MM.1S (cell line): Measurements from ENCODE around the gene SNORC.

ENCODE experiments used
- EZH2 ChIP-seq: fragments of 300-600 bp; sonication (generic); optimal IDR thresholded peaks from 2 replicates; pipeline ENCODE3; 2017; ENCODE audit warnings: low read depth, mild to moderate bottlenecking, antibody characterized with exemption, low read length, mixed read lengths
- EZH2phosphoT487 ChIP-seq: fragments of 300-600 bp; sonication (generic); IDR thresholded peaks from 2 replicates; pipeline ENCODE4 v1.6.1; 2018; ENCODE audit warnings: antibody characterized with exemption, low read length
- TF ChIP-seq, protein P1 (sequence below): fragments of 300-600 bp; sonication (generic); IDR thresholded peaks from 2 replicates; pipeline ENCODE4 v1.5.1; 2016; ENCODE audit warnings: antibody characterized with exemption, low read length, mixed read lengths

DNA sequence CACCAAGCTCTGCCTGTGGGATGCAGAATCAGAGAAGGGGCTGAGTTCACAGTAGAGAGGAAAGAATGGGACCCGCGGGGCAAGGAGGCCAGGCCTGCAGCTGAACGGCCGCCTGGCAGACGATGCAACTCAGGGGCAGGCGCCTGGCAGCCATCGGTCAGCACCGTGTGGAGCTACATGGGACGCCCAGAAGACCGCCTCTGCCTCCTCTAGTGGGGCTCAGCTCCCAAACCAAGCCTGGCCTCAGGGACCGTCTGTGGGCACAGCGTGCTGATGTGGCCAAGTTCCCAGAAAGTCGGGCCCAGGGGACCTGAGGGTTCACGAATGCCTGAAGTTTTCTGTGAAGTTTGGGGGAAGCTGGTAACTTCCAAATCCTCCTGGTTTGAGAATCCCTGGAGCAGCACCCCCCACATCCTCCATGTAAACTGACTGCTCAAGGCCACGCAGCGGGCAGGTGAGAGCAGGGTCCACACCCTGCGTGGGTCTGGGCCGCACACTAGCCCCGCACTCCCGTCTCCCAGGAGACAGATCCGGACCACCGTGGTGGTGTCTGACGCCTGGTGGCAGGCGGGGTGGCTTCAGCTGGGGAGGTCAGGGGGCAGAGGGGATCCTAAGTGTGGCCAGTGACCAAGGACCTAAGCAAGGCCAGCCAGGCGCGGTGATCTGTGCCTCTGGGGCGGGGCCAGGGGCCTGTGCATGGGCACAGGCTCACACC lies 14.6 kb downstream of the SNORC start:
- TF ChIP-seq, protein P1, sequence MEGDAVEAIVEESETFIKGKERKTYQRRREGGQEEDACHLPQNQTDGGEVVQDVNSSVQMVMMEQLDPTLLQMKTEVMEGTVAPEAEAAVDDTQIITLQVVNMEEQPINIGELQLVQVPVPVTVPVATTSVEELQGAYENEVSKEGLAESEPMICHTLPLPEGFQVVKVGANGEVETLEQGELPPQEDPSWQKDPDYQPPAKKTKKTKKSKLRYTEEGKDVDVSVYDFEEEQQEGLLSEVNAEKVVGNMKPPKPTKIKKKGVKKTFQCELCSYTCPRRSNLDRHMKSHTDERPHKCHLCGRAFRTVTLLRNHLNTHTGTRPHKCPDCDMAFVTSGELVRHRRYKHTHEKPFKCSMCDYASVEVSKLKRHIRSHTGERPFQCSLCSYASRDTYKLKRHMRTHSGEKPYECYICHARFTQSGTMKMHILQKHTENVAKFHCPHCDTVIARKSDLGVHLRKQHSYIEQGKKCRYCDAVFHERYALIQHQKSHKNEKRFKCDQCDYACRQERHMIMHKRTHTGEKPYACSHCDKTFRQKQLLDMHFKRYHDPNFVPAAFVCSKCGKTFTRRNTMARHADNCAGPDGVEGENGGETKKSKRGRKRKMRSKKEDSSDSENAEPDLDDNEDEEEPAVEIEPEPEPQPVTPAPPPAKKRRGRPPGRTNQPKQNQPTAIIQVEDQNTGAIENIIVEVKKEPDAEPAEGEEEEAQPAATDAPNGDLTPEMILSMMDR: no peak
- TF ChIP-seq EZH2phosphoT487 (no peak), EZH2 (no peak)
